GDM1 (cell line): ENCODE results near the gene SLC6A11.

Experiments
- DNase-seq: peaks from one replicate; lab custom pipeline; 2025; lab: John Stamatoyannopoulos, UW

SLC6A11 gene

GRCh38 chr3:10816019-10816862 is at the start of gene SLC6A11:
SLC6A11 (plus strand) TSS chr3:10816228; CDS start chr3:10816266, 38 bp downstream.
- no peak for DNase-seq

GRCh38 chr3:10768708-10769394 is 47.2 kb upstream of the SLC6A11 start:
- no peak for DNase-seq

- no peak for DNase-seq
These were observed 45.5 kb upstream of the SLC6A11 start for GRCh38 chr3:10770547-10770946.

- DNase-seq: no peak
These were observed 45.0 kb upstream of the SLC6A11 start for GRCh38 chr3:10770981-10771380.

- no peak for DNase-seq
These were observed 44.4 kb upstream of the SLC6A11 start for GRCh38 chr3:10771486-10772270.

- no peak for DNase-seq
These were observed 43.5 kb upstream of the SLC6A11 start for GRCh38 chr3:10772271-10773161.

- no peak for DNase-seq
These were observed 41.8 kb upstream of the SLC6A11 start for GRCh38 chr3:10774129-10774670.

- DNase-seq: no peak
These were observed 41.2 kb upstream of the SLC6A11 start for GRCh38 chr3:10774825-10775224.

- DNase-seq: no peak
These were observed 40.8 kb upstream of the SLC6A11 start for GRCh38 chr3:10775259-10775658.

GRCh38 chr3:10775828-10776227 is 40.2 kb upstream of the SLC6A11 start:
- DNase-seq: no peak

GRCh38 chr3:10777627-10778026 is 38.4 kb upstream of the SLC6A11 start:
- DNase-seq: no peak

GRCh38 chr3:10778492-10779292 is 37.3 kb upstream of the SLC6A11 start:
- DNase-seq: no peak

GRCh38 chr3:10779293-10779805 is 36.7 kb upstream of the SLC6A11 start:
- DNase-seq: no peak

GRCh38 chr3:10780243-10780642 is 35.8 kb upstream of the SLC6A11 start:
- DNase-seq: no peak

GRCh38 chr3:10780922-10781321 is 35.1 kb upstream of the SLC6A11 start:
- DNase-seq: no peak

GRCh38 chr3:10781981-10782380 is 34.0 kb upstream of the SLC6A11 start:
- DNase-seq: no peak

GRCh38 chr3:10783360-10784351 is 32.4 kb upstream of the SLC6A11 start:
- DNase-seq: no peak

GRCh38 chr3:10786640-10787039 is 29.4 kb upstream of the SLC6A11 start:
- no peak for DNase-seq

GRCh38 chr3:10788451-10788850 is 27.6 kb upstream of the SLC6A11 start:
- DNase-seq: no peak
